Epidermal melanocyte (primary cell): ENCODE data around the gene CDKL4.
A peak's percentile ranks its signal among the peaks of the same experiment; 100 is the strongest.
"Not testable (repeated sequence)": the region's sequence is repeated elsewhere in the genome, so short reads cannot be mapped to it uniquely, and the experiment has no call there.

Source experiments
- DNase-seq: peaks from one replicate; pipeline ENCODE4 v3.0.0; 2011; ENCODE audit warnings: low spot score; ENCODE audit not compliant: insufficient read length

The CDKL4 gene

GRCh38 chr2:39232141-39232540 is 11.6 kb downstream of the CDKL4 start:
- no peak for DNase-seq

GRCh38 chr2:39228413-39229209 is 15.2 kb downstream of the CDKL4 start:
- no peak for DNase-seq

GRCh38 chr2:39227628-39228412 is 15.9 kb downstream of the CDKL4 start:
- DNase-seq, result peak; percentile 52

- DNase-seq, result no peak
Measured at GRCh38 chr2:39225567-39225966, 18.2 kb downstream of the CDKL4 start.

GRCh38 chr2:39223909-39224308 is 19.9 kb downstream of the CDKL4 start:
- DNase-seq, result no peak

GRCh38 chr2:39221459-39221858 is 22.3 kb downstream of the CDKL4 start:
- DNase-seq, result no peak

- no peak for DNase-seq
Measured at GRCh38 chr2:39220136-39220535, 23.6 kb downstream of the CDKL4 start.

GRCh38 chr2:39218391-39218790 is 25.4 kb downstream of the CDKL4 start:
- DNase-seq, result no peak

GRCh38 chr2:39217192-39217550 is 26.6 kb downstream of the CDKL4 start:
- no peak for DNase-seq

GRCh38 chr2:39216346-39217191 is 27.2 kb downstream of the CDKL4 start:
- no peak for DNase-seq

GRCh38 chr2:39215545-39215944 is 28.2 kb downstream of the CDKL4 start:
- no peak for DNase-seq

- no peak for DNase-seq
Measured at GRCh38 chr2:39213015-39213414, 30.8 kb downstream of the CDKL4 start.

- DNase-seq, result no peak
Measured at GRCh38 chr2:39210846-39211245, 32.9 kb downstream of the CDKL4 start.

GRCh38 chr2:39203382-39203781 is 40.4 kb downstream of the CDKL4 start:
- no peak for DNase-seq

GRCh38 chr2:39202639-39203369 is 41.0 kb downstream of the CDKL4 start:
- DNase-seq, result no peak

- DNase-seq, result not testable (repeated sequence)
Measured at GRCh38 chr2:39197003-39197402, 46.8 kb downstream of the CDKL4 start.

- no peak for DNase-seq
Measured at GRCh38 chr2:39194686-39195085, 49.1 kb downstream of the CDKL4 start.

- DNase-seq, result no peak
Measured at GRCh38 chr2:39188960-39189494, 54.7 kb downstream of the CDKL4 start.

- no peak for DNase-seq
Measured at GRCh38 chr2:39183673-39184072, 60.1 kb downstream of the CDKL4 start.

GRCh38 chr2:39181297-39181696 is 62.5 kb downstream of the CDKL4 start:
- DNase-seq, result no peak
